Sigmoid colon (tissue), 4 donors: ENCODE data around the gene RAET1G.

Experiments used
- EP300 ChIP-seq, 4 donors: sonication (generic); formaldehyde crosslinking; IDR thresholded peaks; one replicate each; pipeline ENCODE4 v1.6.1; 2017; ENCODE audit warnings: antibody characterized with exemption in 4 of 4
- POLR2A ChIP-seq, 2 donors: fragments of 450-650 bp; IDR thresholded peaks; one replicate each; pipeline ENCODE4 v1.6.1; 2016; ENCODE audit warnings: antibody characterized with exemption in 2 of 2, mild to moderate bottlenecking in 2 of 2, moderate library complexity in 2 of 2
- POLR2AphosphoS5 ChIP-seq, 4 donors: sonication (generic); formaldehyde crosslinking; IDR thresholded peaks; one replicate each; pipeline ENCODE4 v1.6.1; 2017; ENCODE audit warnings: antibody characterized with exemption in 4 of 4
- TF ChIP-seq, protein P1 (sequence below), 4 experiments: fragments of 450-650 bp in 3 of 4; fragments of 200-600 bp in 1 of 4; IDR thresholded peaks; one replicate each; pipeline ENCODE4 v1.5.1; 2016 to 2019; ENCODE audit warnings: antibody characterized with exemption in 4 of 4, mild to moderate bottlenecking in 3 of 4, moderate library complexity in 2 of 4

DNA sequence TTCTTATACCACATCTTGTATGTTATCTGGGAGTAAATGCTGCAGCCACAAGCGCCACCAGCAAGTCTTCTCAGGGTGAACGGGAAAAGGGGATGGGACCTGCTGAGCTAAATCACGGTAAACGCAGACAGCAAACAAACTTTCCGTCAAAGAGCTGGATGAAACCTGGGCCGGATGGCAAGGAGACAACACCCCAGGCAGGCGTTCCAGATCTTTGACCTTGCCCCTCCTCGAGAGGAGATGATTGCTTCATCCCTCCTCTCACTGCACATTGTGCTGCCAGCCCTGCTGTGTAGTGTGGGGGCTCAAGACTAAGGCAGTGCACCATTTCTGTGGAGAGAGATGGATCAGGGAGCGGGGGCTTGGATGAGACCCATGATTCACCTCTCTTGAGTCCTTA lies 34.8 kb downstream of the RAET1G start:
- no peak for TF ChIP-seq EP300 (IDR thresholded peaks at IDR 0.05)
- TF ChIP-seq, protein P1, sequence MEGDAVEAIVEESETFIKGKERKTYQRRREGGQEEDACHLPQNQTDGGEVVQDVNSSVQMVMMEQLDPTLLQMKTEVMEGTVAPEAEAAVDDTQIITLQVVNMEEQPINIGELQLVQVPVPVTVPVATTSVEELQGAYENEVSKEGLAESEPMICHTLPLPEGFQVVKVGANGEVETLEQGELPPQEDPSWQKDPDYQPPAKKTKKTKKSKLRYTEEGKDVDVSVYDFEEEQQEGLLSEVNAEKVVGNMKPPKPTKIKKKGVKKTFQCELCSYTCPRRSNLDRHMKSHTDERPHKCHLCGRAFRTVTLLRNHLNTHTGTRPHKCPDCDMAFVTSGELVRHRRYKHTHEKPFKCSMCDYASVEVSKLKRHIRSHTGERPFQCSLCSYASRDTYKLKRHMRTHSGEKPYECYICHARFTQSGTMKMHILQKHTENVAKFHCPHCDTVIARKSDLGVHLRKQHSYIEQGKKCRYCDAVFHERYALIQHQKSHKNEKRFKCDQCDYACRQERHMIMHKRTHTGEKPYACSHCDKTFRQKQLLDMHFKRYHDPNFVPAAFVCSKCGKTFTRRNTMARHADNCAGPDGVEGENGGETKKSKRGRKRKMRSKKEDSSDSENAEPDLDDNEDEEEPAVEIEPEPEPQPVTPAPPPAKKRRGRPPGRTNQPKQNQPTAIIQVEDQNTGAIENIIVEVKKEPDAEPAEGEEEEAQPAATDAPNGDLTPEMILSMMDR (IDR thresholded peaks at IDR 0.05) = no peak
- TF ChIP-seq POLR2A (IDR thresholded peaks at IDR 0.05) = no peak
- no peak for TF ChIP-seq POLR2AphosphoS5 (IDR thresholded peaks at IDR 0.05)
